ENCODE data around the gene SORCS1.

DNA sequence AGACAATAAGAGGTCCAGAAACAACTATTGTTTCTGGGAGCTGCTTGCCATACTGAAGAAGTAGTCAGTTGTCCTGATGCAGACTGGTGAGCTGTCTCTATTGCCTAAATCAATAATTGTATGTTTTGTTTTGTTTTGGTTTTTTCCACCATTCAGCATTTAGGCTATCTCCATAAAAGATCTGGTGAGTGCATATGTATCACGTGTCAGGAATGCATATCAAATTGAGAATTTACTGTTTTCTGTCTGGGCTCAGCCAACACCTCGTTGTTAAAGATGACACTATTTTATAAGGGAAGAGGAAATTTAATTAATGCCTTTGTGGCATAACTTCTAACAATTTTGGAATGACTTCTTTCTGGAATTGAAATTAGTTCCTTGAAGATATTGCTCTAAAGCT is 66.2 kb downstream of the SORCS1 start:
- TF ChIP-seq ZNF391 (tag by site-specific recombination; IDR thresholded peaks at IDR 0.05; ENCODE audit: borderline replicate concordance, low read depth) (no peak), ZNF274 (IDR thresholded peaks at IDR 0.05; ENCODE audit: low read length) (no peak), ZNF274 (tag by site-specific recombination; IDR thresholded peaks at IDR 0.05; ENCODE audit: borderline replicate concordance) (no peak), GFI1B (tag by site-specific recombination; IDR thresholded peaks at IDR 0.05) (no peak), KLF16 (tag by site-specific recombination; IDR thresholded peaks at IDR 0.05) (no peak), ZNF423 (tag by site-specific recombination; IDR thresholded peaks at IDR 0.05) (no peak), SP2 (tag by site-specific recombination; IDR thresholded peaks at IDR 0.05) (no peak), ZNF549 (tag by site-specific recombination; IDR thresholded peaks at IDR 0.05) (no peak)
- TF ChIP-seq, protein P1, sequence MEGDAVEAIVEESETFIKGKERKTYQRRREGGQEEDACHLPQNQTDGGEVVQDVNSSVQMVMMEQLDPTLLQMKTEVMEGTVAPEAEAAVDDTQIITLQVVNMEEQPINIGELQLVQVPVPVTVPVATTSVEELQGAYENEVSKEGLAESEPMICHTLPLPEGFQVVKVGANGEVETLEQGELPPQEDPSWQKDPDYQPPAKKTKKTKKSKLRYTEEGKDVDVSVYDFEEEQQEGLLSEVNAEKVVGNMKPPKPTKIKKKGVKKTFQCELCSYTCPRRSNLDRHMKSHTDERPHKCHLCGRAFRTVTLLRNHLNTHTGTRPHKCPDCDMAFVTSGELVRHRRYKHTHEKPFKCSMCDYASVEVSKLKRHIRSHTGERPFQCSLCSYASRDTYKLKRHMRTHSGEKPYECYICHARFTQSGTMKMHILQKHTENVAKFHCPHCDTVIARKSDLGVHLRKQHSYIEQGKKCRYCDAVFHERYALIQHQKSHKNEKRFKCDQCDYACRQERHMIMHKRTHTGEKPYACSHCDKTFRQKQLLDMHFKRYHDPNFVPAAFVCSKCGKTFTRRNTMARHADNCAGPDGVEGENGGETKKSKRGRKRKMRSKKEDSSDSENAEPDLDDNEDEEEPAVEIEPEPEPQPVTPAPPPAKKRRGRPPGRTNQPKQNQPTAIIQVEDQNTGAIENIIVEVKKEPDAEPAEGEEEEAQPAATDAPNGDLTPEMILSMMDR (tag by site-specific recombination; IDR thresholded peaks at IDR 0.05): no peak

All from HEK293 (cell line).